Measurements from ENCODE around the gene SEZ6L.

SEZ6L gene
- long read RNA-seq, donor 1: 0 reads
- long read RNA-seq, donor 2: 0 reads
- long read RNA-seq, donor 3: 0 reads
- long read RNA-seq, donor 4: 0 reads
- long read RNA-seq, donor 5: 0 reads
- long read RNA-seq, donor 6: 0 reads
- long read RNA-seq, donor 7: 0 reads
- long read RNA-seq, donor 8: 0 reads

- DNase-seq: peak; percentile 30
Observed at GRCh38 chr22:26169315-26170111, at the start of gene SEZ6L. TSS of gene SEZ6L (plus strand) at chr22:26169462. CDS start at chr22:26169670, 208 bp downstream.

GRCh38 chr22:26122920-26123468 lies 46.3 kb upstream of the SEZ6L start:
- DNase-seq: no peak

DNA sequence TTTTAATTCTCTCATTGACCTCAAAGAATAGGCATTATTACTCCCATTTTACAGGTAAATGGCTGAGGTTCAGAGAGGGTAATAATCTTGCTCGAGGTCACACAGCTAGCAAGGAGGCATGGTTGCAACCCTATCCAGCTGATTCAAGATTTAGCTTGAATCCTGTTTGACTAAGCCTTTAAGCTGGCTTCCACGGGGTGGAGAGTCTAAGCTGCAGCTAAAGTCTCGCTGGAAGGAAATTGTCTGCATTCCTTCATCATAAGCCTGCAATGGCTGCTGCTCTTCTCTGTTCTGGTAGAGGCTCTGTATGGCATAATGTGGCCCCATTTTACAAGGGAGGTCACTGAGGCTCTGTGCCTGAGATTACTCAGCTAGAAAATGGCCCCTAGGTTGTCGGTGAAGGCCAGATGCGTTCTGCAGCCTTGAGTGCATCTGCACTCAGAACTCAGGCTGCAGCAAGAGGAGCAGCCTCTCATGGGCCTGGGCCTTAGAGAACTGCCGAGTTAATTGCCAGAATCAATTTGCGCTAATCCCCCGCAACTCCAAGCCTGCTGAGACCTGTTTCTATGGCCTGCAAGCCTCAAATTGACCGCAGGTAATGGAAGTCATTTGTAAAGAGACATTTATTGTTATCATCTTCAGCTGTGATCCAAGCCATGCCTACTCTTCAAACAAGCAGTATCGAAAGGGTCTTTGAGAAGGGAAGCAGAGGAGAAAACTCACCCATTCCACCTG lies 44.1 kb upstream of the SEZ6L start:
- no peak for DNase-seq

DNA sequence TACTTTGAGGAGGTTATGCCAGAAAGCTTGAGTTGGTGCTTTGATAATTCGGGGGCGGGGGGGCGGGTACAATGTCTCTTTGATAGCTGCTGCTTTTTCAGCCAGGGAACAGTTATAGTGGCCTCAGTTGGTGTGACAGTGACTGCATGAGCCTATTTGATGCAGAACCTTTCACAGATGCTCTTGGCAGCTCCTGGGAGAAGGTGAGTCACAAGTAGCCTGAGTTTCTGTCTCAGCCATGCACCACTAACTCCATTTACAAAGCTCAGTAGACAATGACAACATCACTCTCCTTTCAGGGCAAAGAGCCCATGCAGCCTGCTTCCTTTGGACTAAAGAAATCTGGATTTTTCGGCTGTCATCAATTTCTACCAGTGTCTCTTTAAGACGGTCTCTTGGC lies 42.1 kb upstream of the SEZ6L start:
- no peak for DNase-seq

- no peak for DNase-seq
Observed at GRCh38 chr22:26127556-26127955, 41.7 kb upstream of the SEZ6L start.

DNA sequence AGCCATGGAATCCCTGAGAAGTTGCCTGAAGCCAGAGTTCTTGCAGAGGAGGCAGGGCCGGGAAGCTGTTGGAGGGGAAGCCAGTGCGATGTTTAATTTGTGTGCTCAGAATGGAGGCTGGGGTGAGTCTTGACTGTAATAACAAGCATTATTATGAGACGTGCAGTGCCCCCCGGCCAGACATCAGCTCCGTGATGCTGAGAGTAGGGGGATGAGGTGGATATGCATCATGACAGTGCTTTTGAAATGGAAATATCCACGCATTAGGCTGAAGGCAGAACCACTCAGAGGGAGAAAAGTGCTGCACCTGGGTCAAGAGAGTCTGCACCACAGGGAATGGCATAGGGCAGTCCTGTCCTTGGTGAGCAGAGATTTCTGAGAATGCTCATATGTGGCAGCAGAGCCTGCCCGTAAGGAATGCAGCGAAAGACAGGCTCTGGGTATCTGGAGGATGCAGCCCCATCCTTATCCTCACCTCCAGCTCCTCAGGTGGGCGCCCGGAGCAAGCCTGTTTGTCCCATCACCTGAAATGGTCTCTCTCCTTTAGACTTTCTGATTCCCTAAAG lies 37.6 kb upstream of the SEZ6L start:
- DNase-seq: no peak

GRCh38 chr22:26134654-26135330 lies 34.5 kb upstream of the SEZ6L start:
- no peak for DNase-seq

GRCh38 chr22:26135806-26136205 lies 33.5 kb upstream of the SEZ6L start:
- no peak for DNase-seq

DNA sequence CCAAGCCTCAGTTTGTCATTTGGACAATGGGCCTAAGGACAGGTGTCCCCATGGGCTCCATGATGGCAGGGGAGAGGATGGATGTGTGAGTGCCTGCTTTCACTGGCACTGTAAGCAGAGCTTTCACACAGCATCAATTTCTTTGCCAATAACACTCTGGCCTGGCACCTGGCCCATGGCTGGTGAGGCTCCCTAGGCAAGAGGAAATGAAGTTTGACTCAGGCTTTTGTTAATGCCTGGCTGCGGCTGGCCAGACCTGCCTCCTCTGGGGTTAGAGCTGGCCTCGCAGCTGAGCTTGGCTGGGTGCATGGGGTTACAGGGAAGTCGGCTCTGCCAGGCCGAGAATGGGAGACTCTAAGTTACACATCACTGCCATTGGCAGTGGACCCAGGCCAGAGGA lies 30.0 kb upstream of the SEZ6L start:
- no peak for DNase-seq

DNA sequence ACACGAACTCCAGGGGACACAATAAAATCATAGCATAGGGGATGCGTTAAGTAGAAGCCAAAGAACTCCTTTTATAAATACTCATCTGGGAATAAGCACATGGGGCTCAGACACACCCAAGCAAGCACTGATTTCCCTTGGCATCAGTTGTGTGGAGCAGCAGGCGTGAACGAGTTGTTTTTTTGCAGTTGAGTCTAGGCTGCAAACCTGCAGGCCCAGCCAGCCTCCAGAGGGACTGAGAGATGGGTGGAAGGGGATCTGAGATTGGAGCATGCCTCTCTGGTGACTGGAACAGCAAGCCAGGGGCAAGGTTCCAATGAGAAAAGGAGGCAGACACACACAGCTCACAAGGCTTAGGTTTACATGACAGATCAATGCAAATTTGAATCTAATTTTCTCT lies 27.4 kb upstream of the SEZ6L start:
- no peak for DNase-seq

GRCh38 chr22:26143806-26144325 lies 25.4 kb upstream of the SEZ6L start:
- DNase-seq: no peak

GRCh38 chr22:26159886-26160285 lies 9.4 kb upstream of the SEZ6L start:
- DNase-seq: no peak

DNA sequence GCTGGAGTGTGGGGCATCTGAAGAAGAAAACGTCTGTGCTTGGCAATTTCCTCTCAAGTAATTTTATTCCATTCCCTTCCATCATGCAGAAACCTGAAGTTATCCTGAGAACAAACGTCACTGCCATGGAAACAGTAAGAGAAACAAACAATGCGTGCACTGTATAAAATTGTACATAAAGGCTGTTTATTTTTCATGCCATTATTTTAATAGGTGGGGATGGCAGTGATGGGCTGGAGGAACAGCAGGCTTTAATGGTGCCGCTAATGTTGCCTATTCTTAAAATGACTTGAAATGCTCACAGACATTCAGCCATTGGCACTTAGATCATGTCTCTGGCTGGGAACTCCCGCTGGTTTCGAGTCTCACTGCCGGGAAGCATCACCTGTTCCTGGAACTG lies 7.5 kb upstream of the SEZ6L start:
- DNase-seq: no peak

DNA sequence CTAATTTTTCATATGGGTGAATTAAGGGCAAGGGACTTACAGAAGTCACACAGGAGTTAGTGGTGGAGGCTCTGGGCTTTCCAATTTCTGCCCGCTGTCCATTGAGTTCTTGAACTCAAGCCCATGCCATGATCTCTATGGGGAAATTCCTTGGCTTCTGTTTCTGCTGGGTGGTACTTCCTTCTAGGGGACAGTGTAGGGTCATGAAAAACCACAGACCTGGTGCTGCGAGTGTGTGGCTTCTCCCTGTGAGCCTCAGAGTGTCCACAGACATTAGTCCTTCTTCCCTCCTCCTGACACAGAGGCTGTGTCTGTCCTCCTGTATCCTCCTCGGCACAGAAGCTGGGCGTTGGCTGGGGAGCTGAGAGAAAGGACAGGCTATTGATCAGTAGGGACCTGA lies 6.3 kb upstream of the SEZ6L start:
- DNase-seq: no peak

DNA sequence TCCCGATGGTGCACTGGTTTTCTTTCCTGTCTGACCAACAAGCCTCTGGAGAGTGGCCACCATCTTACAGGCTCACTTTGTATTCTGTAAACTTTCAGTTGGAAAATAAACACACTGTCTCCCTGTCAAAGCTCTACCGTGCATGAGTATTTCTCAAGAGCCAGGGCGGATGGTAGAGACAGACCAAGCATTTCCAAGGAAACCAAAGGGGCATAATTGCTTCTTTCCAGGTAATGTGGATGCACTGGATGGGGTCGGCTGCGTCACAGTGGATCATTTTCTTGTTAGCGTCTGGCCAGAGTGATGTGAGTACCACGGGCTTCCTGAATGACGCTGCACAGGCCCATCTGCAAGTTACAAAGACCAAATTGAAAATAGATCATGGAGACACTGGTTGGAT lies 5.1 kb upstream of the SEZ6L start:
- no peak for DNase-seq

DNA sequence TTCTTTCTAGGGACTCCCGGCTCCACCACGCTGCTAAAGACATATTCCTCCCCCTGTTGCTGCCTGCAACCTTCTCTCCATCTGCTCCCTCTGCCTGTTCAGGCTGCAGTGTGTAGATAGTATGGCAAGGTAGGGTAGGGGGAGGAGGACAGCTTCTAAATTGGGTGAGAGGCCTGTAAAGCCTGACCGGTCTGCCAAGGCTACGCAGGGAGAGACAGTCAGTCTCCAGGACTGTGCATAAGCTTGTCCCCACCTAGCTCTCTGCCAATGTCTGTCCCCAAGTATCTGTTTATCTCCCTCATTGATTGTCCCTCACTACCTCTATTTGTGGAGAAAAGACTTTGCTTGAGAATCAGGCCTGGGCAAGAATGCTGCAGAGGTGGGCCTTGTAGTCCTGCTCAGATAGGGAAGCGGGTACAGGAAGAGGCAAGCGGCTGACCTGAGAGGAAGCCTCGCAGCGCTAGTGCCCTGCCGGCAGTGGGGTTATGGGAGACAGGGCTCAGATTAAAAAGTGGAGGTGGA lies 871 bp upstream of the SEZ6L start:
- no peak for DNase-seq

GRCh38 chr22:26168939-26169314 lies 335 bp upstream of the SEZ6L start:
- DNase-seq: peak; percentile 17

DNA sequence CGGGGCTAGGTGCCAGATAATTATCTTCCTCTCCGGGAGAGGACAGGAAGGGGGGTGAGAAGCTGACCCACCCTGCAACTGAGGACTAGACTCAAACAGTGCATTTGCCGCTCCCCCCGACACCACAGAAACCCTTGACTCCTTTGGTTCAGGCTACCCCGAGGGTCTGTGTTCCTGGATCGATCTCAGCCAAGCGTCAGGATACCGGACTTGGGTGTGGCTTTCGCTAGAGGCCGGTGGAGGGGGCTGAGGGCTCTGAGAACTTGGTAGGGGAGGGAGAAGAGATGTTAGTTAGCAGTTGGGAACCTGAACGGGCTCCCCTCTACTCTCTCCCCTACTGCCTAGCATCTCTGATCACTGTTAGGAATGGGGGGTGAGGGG lies 840 bp downstream of the SEZ6L start:
- DNase-seq: peak; percentile 3

- peak; percentile 22 for DNase-seq
Observed at GRCh38 chr22:26170795-26171580, 1.7 kb downstream of the SEZ6L start.

DNA sequence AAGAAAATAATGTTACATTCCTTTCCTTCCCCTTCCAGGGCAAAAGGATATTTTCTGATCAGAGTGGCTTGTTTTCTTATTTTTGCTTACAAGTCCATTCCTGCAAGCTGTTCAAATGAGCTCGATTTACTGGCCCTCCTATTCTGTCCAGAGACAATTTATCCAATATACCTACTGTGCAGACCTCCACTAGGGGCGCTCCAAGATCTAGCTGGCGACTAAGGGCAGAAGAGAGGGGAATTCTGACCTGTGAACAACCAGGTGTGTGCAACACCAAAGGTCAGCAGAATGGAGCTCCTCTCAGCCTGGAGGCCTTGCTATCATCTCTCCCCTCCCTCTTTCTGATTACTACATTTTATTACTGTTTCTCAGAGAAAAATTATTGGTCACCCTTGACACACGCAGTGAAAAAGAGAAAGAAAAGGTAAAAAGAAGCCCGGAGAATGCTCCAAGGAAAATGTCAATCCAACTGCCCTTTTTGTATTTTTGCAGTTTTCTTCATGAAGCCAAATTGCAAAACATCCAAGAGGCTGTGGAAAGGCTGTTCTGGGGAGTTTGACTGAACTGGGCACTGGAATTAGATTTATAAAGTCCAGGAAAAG lies 3.2 kb downstream of the SEZ6L start:
- no peak for DNase-seq

DNA sequence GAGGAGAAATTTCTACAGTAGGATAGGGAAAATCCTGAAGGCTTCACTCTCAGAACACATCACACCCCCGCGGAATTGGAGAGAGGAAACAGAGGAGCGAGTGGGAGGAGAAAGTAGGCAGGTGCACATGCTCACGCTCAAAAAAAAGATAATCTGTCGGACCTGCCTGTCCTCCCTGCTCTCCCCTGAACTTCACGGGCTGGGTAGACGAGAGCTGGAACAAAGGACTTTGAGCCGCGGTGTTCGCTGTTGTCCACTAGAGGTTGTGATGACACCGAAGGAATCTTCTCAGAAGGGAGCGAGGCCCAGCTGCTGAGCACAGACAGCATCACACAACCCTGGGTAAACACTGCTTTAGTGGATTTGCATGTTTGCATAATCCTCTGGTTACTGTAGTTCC lies 5.0 kb downstream of the SEZ6L start:
- DNase-seq: no peak

Data from right kidney (tissue), 9 donors.